KMS-11 (cell line): ENCODE measurements around the gene CEP104.

Source experiments
- H2AFZ ChIP-seq: fragments of 200-600 bp; sonication (generic); 2 replicates; pipeline ENCODE4 v1.6.1; 2016; ENCODE audit warnings: antibody characterized with exemption, mixed run types, low read depth
- H3K27ac ChIP-seq: fragments of 200-600 bp; sonication (generic); 2 replicates; pipeline ENCODE4 v1.6.1; 2016; ENCODE audit warnings: mild to moderate bottlenecking, mixed run types
- H3K27me3 ChIP-seq: fragments of 200-600 bp; sonication (generic); 2 replicates; pipeline ENCODE4 v1.6.1; 2017; ENCODE audit warnings: mild to moderate bottlenecking, low read depth, mixed run types, moderate library complexity; ENCODE audit not compliant: insufficient read depth
- H3K36me3 ChIP-seq: fragments of 200-600 bp; sonication (generic); 2 replicates; pipeline ENCODE4 v1.6.1; 2017; ENCODE audit warnings: mild to moderate bottlenecking, mixed run types; ENCODE audit not compliant: insufficient read depth
- H3K4me1 ChIP-seq: fragments of 200-600 bp; sonication (generic); 2 replicates; pipeline ENCODE4 v1.6.1; 2016; ENCODE audit warnings: mild to moderate bottlenecking, low read depth, mixed run types; ENCODE audit not compliant: poor library complexity, severe bottlenecking
- H3K4me2 ChIP-seq: fragments of 200-600 bp; sonication (generic); 2 replicates; pipeline ENCODE4 v1.7.0; 2016; ENCODE audit warnings: mild to moderate bottlenecking, mixed run types
- H3K4me3 ChIP-seq: fragments of 200-600 bp; sonication (generic); IDR thresholded peaks from 2 replicates; pipeline ENCODE4 v1.6.1; 2017; ENCODE audit warnings: low read depth, low read length, mixed read lengths; ENCODE audit not compliant: insufficient read depth
- H3K79me2 ChIP-seq: fragments of 200-600 bp; sonication (generic); 2 replicates; pipeline ENCODE4 v1.6.1; 2016; ENCODE audit warnings: low read depth, mixed run types; ENCODE audit not compliant: insufficient read depth
- H3K9ac ChIP-seq: fragments of 200-600 bp; sonication (generic); 2 replicates; pipeline ENCODE4 v1.6.1; 2016; ENCODE audit warnings: mild to moderate bottlenecking, mixed run types
- H4K20me1 ChIP-seq: fragments of 200-600 bp; sonication (generic); 2 replicates; pipeline ENCODE4 v1.6.1; 2016; ENCODE audit warnings: mild to moderate bottlenecking, mixed run types; ENCODE audit not compliant: insufficient read depth
- TF ChIP-seq, protein P1 (sequence below): fragments of 200-600 bp; sonication (generic); conservative IDR thresholded peaks from 2 replicates; pipeline ENCODE4 v1.6.1; 2017; ENCODE audit warnings: low read depth, mild to moderate bottlenecking, antibody characterized with exemption, low read length, moderate library complexity, mixed read lengths

Gene CEP104

GRCh38 chr1:3837200-3837599 is 19.8 kb downstream of the CEP104 start:
- H3K27me3 ChIP-seq = no peaks in the 10 kb centered on the region
- no peak overlapping the region for H3K27ac ChIP-seq
- H3K4me3 ChIP-seq = no peak overlapping the region
- H3K4me1 ChIP-seq = no peaks in the 10 kb centered on the region
- H2AFZ ChIP-seq = no peak overlapping the region
- H3K4me2 ChIP-seq = no peak overlapping the region
- TF ChIP-seq, protein P1, sequence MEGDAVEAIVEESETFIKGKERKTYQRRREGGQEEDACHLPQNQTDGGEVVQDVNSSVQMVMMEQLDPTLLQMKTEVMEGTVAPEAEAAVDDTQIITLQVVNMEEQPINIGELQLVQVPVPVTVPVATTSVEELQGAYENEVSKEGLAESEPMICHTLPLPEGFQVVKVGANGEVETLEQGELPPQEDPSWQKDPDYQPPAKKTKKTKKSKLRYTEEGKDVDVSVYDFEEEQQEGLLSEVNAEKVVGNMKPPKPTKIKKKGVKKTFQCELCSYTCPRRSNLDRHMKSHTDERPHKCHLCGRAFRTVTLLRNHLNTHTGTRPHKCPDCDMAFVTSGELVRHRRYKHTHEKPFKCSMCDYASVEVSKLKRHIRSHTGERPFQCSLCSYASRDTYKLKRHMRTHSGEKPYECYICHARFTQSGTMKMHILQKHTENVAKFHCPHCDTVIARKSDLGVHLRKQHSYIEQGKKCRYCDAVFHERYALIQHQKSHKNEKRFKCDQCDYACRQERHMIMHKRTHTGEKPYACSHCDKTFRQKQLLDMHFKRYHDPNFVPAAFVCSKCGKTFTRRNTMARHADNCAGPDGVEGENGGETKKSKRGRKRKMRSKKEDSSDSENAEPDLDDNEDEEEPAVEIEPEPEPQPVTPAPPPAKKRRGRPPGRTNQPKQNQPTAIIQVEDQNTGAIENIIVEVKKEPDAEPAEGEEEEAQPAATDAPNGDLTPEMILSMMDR = no peak
- no peaks in the 10 kb centered on the region for H4K20me1 ChIP-seq
- H3K9ac ChIP-seq = no peak overlapping the region
- no peaks in the 10 kb centered on the region for H3K36me3 ChIP-seq
- no peaks in the 10 kb centered on the region for H3K79me2 ChIP-seq

DNA sequence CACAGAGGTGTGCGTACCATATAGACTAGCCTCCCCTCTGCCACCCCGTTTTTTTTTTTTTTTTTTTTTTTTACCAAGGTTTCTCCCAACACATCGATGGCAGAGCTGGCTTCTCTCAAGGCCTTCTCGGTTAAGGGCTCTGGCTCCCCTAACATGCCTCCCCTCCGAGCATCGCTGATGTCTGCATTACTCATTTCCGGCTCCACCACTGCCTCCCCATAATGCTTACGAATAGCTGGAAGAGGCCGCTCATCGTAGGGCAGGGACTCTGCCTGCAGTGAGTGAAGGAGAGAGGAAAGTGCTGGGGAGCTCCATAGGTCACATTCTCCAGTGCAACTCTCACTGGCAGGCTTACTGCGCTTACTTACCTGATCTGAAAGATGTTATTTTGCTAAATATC is 20.6 kb downstream of the CEP104 start:
- no peak overlapping the region for H2AFZ ChIP-seq
- H3K79me2 ChIP-seq = no peaks in the 10 kb centered on the region
- no peaks in the 10 kb centered on the region for H3K36me3 ChIP-seq
- H3K4me2 ChIP-seq = no peak overlapping the region
- H3K4me1 ChIP-seq = no peaks in the 10 kb centered on the region
- no peak overlapping the region for H3K4me3 ChIP-seq
- H4K20me1 ChIP-seq = no peaks in the 10 kb centered on the region
- H3K27me3 ChIP-seq = no peaks in the 10 kb centered on the region
- H3K9ac ChIP-seq = no peak overlapping the region
- H3K27ac ChIP-seq = no peak overlapping the region
- TF ChIP-seq, protein P1 = no peak

- Histone ChIP-seq H3K4me1 (no peaks in the 10 kb centered on the region), H3K4me2 (no peak overlapping the region), H3K27me3 (no peaks in the 10 kb centered on the region), H3K4me3 (no peak overlapping the region), H3K9ac (no peak overlapping the region), H2AFZ (no peak overlapping the region), H4K20me1 (no peaks in the 10 kb centered on the region), H3K27ac (no peak overlapping the region), H3K79me2 (no peaks in the 10 kb centered on the region), H3K36me3 (no peaks in the 10 kb centered on the region)
- TF ChIP-seq, protein P1 = no peak
Measured at GRCh38 chr1:3834701-3835100, 22.3 kb downstream of the CEP104 start.

- Histone ChIP-seq H3K36me3 (no peaks in the 10 kb centered on the region), H3K27me3 (no peaks in the 10 kb centered on the region), H2AFZ (no peak overlapping the region), H3K9ac (no peak overlapping the region), H3K4me3 (no peak overlapping the region), H3K27ac (no peak overlapping the region), H3K4me2 (no peak overlapping the region), H3K4me1 (no peaks in the 10 kb centered on the region), H3K79me2 (no peaks in the 10 kb centered on the region), H4K20me1 (no peaks in the 10 kb centered on the region)
- TF ChIP-seq, protein P1 = no peak
Measured at GRCh38 chr1:3831689-3832088, 25.3 kb downstream of the CEP104 start.
